ENCODE measurements around the gene STARD3. TPM values are rescaled to one million over a fixed set of nuclear protein-coding genes. Genes with fewer than 3 reads are reported as not detected.

STARD3 gene
- total and polyA plus RNA-seq, 2 of the 13 experiments (the other 11 are each of a cell fraction or from before 2014, with no cell fraction given) = 34.6 to 100 TPM

- TF ChIP-seq, protein P1, sequence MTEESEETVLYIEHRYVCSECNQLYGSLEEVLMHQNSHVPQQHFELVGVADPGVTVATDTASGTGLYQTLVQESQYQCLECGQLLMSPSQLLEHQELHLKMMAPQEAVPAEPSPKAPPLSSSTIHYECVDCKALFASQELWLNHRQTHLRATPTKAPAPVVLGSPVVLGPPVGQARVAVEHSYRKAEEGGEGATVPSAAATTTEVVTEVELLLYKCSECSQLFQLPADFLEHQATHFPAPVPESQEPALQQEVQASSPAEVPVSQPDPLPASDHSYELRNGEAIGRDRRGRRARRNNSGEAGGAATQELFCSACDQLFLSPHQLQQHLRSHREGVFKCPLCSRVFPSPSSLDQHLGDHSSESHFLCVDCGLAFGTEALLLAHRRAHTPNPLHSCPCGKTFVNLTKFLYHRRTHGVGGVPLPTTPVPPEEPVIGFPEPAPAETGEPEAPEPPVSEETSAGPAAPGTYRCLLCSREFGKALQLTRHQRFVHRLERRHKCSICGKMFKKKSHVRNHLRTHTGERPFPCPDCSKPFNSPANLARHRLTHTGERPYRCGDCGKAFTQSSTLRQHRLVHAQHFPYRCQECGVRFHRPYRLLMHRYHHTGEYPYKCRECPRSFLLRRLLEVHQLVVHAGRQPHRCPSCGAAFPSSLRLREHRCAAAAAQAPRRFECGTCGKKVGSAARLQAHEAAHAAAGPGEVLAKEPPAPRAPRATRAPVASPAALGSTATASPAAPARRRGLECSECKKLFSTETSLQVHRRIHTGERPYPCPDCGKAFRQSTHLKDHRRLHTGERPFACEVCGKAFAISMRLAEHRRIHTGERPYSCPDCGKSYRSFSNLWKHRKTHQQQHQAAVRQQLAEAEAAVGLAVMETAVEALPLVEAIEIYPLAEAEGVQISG (CRISPR knock-in tag; IDR thresholded peaks at IDR 0.05) = no peak
- TF ChIP-seq, protein P2, sequence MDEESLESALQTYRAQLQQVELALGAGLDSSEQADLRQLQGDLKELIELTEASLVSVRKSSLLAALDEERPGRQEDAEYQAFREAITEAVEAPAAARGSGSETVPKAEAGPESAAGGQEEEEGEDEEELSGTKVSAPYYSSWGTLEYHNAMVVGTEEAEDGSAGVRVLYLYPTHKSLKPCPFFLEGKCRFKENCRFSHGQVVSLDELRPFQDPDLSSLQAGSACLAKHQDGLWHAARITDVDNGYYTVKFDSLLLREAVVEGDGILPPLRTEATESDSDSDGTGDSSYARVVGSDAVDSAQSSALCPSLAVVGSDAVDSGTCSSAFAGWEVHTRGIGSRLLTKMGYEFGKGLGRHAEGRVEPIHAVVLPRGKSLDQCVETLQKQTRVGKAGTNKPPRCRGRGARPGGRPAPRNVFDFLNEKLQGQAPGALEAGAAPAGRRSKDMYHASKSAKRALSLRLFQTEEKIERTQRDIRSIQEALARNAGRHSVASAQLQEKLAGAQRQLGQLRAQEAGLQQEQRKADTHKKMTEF (CRISPR knock-in tag; IDR thresholded peaks at IDR 0.05) = no peak
- TF ChIP-seq ZNF30 (CRISPR knock-in tag; IDR thresholded peaks at IDR 0.05) (no peak), KDM5A (IDR thresholded peaks at IDR 0.05; ENCODE audit: borderline replicate concordance, low read length) (no peak), MEIS1 (CRISPR knock-in tag; IDR thresholded peaks at IDR 0.05; ENCODE audit: borderline replicate concordance) (no peak), ZNF781 (CRISPR knock-in tag; IDR thresholded peaks at IDR 0.05; ENCODE audit: borderline replicate concordance, not compliant biosample characterization) (peak; percentile 16)
- TF ChIP-seq, protein P3, sequence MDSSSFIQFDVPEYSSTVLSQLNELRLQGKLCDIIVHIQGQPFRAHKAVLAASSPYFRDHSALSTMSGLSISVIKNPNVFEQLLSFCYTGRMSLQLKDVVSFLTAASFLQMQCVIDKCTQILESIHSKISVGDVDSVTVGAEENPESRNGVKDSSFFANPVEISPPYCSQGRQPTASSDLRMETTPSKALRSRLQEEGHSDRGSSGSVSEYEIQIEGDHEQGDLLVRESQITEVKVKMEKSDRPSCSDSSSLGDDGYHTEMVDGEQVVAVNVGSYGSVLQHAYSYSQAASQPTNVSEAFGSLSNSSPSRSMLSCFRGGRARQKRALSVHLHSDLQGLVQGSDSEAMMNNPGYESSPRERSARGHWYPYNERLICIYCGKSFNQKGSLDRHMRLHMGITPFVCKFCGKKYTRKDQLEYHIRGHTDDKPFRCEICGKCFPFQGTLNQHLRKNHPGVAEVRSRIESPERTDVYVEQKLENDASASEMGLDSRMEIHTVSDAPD (CRISPR knock-in tag; IDR thresholded peaks at IDR 0.05) = no peak
Measured at GRCh38 chr17:39591958-39592954, 44.7 kb upstream of the STARD3 start (continued).

Data from HepG2 (cell line).